ENCODE results near the gene PEX26.

PEX26 gene

GRCh38 chr22:18075101-18075719 lies 2.6 kb upstream of the PEX26 start:
- H3K9ac ChIP-seq: 0 out of 22 replicates have a peak overlapping the region, but pooled peaks of 1 of the 11 experiments have one; percentile 14
- no peaks in the 10 kb centered on the region for H3K27me3 ChIP-seq
- H3K9me3 ChIP-seq (replicated peaks in 1 of 11): no peaks in the 10 kb centered on the region
- H3K4me2 ChIP-seq: peak overlapping the region in 1 of 11 experiments; percentile 3; a peak in 1 of 22 replicates
- H3K4me1 ChIP-seq: peaks cover 24 to 51% (median 44%) of the 10 kb centered on the region in 10 experiments
- no peak overlapping the region for H3K4me3 ChIP-seq
- H3K36me3 ChIP-seq: peaks cover 7 to 13% (median 10%) of the 10 kb centered on the region in 11 experiments
- H4K20me1 ChIP-seq: peaks cover 0 to 13% (median 0%) of the 10 kb centered on the region in 11 experiments; a peak in 4 of 22 replicates
- no peak overlapping the region for H3K27ac ChIP-seq
- no peak for TF ChIP-seq Cebpa-rat (IDR thresholded peaks at IDR 0.05)

- Histone ChIP-seq H3K27me3 (no peaks in the 10 kb centered on the region), H3K9ac (0 out of 22 replicates have a peak overlapping the region, but pooled peaks of 1 of the 11 experiments have one; percentile 14), H3K4me1 (peaks cover 24 to 49% (median 40%) of the 10 kb centered on the region in 10 experiments), H3K4me3 (no peak overlapping the region), H4K20me1 (peaks cover 0 to 14% (median 0%) of the 10 kb centered on the region in 11 experiments; a peak in 4 of 22 replicates), H3K9me3 (replicated peaks in 1 of 11) (peaks cover 0 to 5% (median 0%) of the 10 kb centered on the region in 11 experiments; a peak in 2 of 22 replicates), H3K27ac (no peak overlapping the region), H3K4me2 (peak overlapping the region; percentile 88 to 97 (median 94); a peak in 17 of 22 replicates), H3K36me3 (peaks cover 14 to 20% (median 17%) of the 10 kb centered on the region in 11 experiments)
- TF ChIP-seq Cebpa-rat (IDR thresholded peaks at IDR 0.05): no peak
These were observed 1.9 kb upstream of the PEX26 start for GRCh38 chr22:18075720-18076497.

GRCh38 chr22:18077087-18077638 lies 627 bp upstream of the PEX26 start:
- TF ChIP-seq Cebpa-rat (IDR thresholded peaks at IDR 0.05): no peak
- peak overlapping the region; percentile 60 to 92 (median 87); a peak in 21 of 22 replicates for H3K27ac ChIP-seq
- H3K4me1 ChIP-seq: peaks cover 24 to 36% (median 32%) of the 10 kb centered on the region in 10 experiments
- no peaks in the 10 kb centered on the region for H3K27me3 ChIP-seq
- H3K9ac ChIP-seq: peak overlapping the region; percentile 84 to 94 (median 92)
- peaks cover 0 to 23% (median 10%) of the 10 kb centered on the region in 11 experiments; a peak in 18 of 22 replicates for H4K20me1 ChIP-seq
- peaks cover 0 to 5% (median 0%) of the 10 kb centered on the region in 11 experiments; a peak in 2 of 22 replicates for H3K9me3 ChIP-seq (replicated peaks in 1 of 11)
- H3K36me3 ChIP-seq: peaks cover 27 to 33% (median 30%) of the 10 kb centered on the region in 11 experiments
- H3K4me2 ChIP-seq: peak overlapping the region; percentile 88 to 97 (median 94)
- peak overlapping the region; percentile 85 to 99 (median 94) for H3K4me3 ChIP-seq

- Histone ChIP-seq H3K27ac (peak overlapping the region; percentile 73 to 92 (median 87)), H3K4me1 (peaks cover 24 to 40% (median 36%) of the 10 kb centered on the region in 10 experiments), H3K9ac (peak overlapping the region; percentile 84 to 94 (median 92)), H3K9me3 (replicated peaks in 1 of 11) (peaks cover 0 to 5% (median 0%) of the 10 kb centered on the region in 11 experiments; a peak in 2 of 22 replicates), H3K36me3 (peaks cover 40 to 46% (median 43%) of the 10 kb centered on the region in 11 experiments), H3K4me3 (peak overlapping the region; percentile 85 to 99 (median 94)), H4K20me1 (peaks cover 6 to 36% (median 23%) of the 10 kb centered on the region in 11 experiments; a peak in 20 of 22 replicates), H3K27me3 (no peaks in the 10 kb centered on the region), H3K4me2 (peak overlapping the region; percentile 74 to 95 (median 86))
- no peak for TF ChIP-seq Cebpa-rat (IDR thresholded peaks at IDR 0.05)
These were observed 695 bp downstream of the PEX26 start for GRCh38 chr22:18078329-18079041.

- peaks cover 53 to 59% (median 55%) of the 10 kb centered on the region in 11 experiments for H3K36me3 ChIP-seq
- no peaks in the 10 kb centered on the region for H3K27me3 ChIP-seq
- H3K4me2 ChIP-seq: peak overlapping the region; percentile 19 to 95 (median 86); a peak in 19 of 22 replicates
- peaks cover 8 to 48% (median 28%) of the 10 kb centered on the region in 11 experiments; a peak in 20 of 22 replicates for H4K20me1 ChIP-seq
- H3K27ac ChIP-seq: no peak overlapping the region
- no peak for TF ChIP-seq Cebpa-rat (IDR thresholded peaks at IDR 0.05)
- peaks cover 0 to 5% (median 0%) of the 10 kb centered on the region in 11 experiments; a peak in 2 of 22 replicates for H3K9me3 ChIP-seq (replicated peaks in 1 of 11)
- H3K9ac ChIP-seq: peak overlapping the region in 3 of 11 experiments; percentile 92 to 94 (median 93); a peak in 6 of 22 replicates
- no peak overlapping the region; a peak in 2 of 20 replicates for H3K4me3 ChIP-seq
- H3K4me1 ChIP-seq: peaks cover 24 to 48% (median 44%) of the 10 kb centered on the region in 10 experiments
These were observed 2.0 kb downstream of the PEX26 start for GRCh38 chr22:18079706-18080233.

GRCh38 chr22:18081416-18081815 lies 3.6 kb downstream of the PEX26 start:
- Histone ChIP-seq H3K9ac (no peak overlapping the region), H3K27me3 (no peaks in the 10 kb centered on the region), H3K36me3 (peaks cover 69 to 75% (median 72%) of the 10 kb centered on the region in 11 experiments), H3K9me3 (replicated peaks in 1 of 11) (peaks cover 0 to 5% (median 0%) of the 10 kb centered on the region in 11 experiments; a peak in 2 of 22 replicates), H3K27ac (no peak overlapping the region), H3K4me1 (peaks cover 21 to 48% (median 38%) of the 10 kb centered on the region in 10 experiments), H4K20me1 (peaks cover 13 to 64% (median 40%) of the 10 kb centered on the region in 11 experiments; a peak in 20 of 22 replicates), H3K4me2 (no peak overlapping the region), H3K4me3 (no peak overlapping the region)
- no peak for TF ChIP-seq Cebpa-rat (IDR thresholded peaks at IDR 0.05)

- peaks cover 15 to 48% (median 39%) of the 10 kb centered on the region in 10 experiments for H3K4me1 ChIP-seq
- H3K9ac ChIP-seq: no peak overlapping the region
- H3K4me3 ChIP-seq: no peak overlapping the region
- peaks cover 21 to 74% (median 51%) of the 10 kb centered on the region in 11 experiments; a peak in 21 of 22 replicates for H4K20me1 ChIP-seq
- peaks cover 79 to 86% (median 82%) of the 10 kb centered on the region in 11 experiments for H3K36me3 ChIP-seq
- no peak overlapping the region for H3K4me2 ChIP-seq
- peaks cover 0 to 5% (median 0%) of the 10 kb centered on the region in 11 experiments; a peak in 2 of 22 replicates for H3K9me3 ChIP-seq (replicated peaks in 1 of 11)
- no peak for TF ChIP-seq Cebpa-rat (IDR thresholded peaks at IDR 0.05)
- H3K27me3 ChIP-seq: no peaks in the 10 kb centered on the region
- H3K27ac ChIP-seq: no peak overlapping the region
These were observed 4.7 kb downstream of the PEX26 start for GRCh38 chr22:18082467-18082866.

All from BLaER1 treated with 17β-estradiol and CSF1 and Interleukin-3, amounts not matched to agents 10 nM and 100 nM (cell line).